ENCODE results near the gene TECPR2.
A peak's percentile ranks its signal among the peaks of the same experiment; 100 is the strongest.
"Not testable (repeated sequence)": the region's sequence is repeated elsewhere in the genome, so short reads cannot be mapped to it uniquely, and the experiment has no call there.

TECPR2 gene, protein sequence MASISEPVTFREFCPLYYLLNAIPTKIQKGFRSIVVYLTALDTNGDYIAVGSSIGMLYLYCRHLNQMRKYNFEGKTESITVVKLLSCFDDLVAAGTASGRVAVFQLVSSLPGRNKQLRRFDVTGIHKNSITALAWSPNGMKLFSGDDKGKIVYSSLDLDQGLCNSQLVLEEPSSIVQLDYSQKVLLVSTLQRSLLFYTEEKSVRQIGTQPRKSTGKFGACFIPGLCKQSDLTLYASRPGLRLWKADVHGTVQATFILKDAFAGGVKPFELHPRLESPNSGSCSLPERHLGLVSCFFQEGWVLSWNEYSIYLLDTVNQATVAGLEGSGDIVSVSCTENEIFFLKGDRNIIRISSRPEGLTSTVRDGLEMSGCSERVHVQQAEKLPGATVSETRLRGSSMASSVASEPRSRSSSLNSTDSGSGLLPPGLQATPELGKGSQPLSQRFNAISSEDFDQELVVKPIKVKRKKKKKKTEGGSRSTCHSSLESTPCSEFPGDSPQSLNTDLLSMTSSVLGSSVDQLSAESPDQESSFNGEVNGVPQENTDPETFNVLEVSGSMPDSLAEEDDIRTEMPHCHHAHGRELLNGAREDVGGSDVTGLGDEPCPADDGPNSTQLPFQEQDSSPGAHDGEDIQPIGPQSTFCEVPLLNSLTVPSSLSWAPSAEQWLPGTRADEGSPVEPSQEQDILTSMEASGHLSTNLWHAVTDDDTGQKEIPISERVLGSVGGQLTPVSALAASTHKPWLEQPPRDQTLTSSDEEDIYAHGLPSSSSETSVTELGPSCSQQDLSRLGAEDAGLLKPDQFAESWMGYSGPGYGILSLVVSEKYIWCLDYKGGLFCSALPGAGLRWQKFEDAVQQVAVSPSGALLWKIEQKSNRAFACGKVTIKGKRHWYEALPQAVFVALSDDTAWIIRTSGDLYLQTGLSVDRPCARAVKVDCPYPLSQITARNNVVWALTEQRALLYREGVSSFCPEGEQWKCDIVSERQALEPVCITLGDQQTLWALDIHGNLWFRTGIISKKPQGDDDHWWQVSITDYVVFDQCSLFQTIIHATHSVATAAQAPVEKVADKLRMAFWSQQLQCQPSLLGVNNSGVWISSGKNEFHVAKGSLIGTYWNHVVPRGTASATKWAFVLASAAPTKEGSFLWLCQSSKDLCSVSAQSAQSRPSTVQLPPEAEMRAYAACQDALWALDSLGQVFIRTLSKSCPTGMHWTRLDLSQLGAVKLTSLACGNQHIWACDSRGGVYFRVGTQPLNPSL (N-terminal part only)

DNA sequence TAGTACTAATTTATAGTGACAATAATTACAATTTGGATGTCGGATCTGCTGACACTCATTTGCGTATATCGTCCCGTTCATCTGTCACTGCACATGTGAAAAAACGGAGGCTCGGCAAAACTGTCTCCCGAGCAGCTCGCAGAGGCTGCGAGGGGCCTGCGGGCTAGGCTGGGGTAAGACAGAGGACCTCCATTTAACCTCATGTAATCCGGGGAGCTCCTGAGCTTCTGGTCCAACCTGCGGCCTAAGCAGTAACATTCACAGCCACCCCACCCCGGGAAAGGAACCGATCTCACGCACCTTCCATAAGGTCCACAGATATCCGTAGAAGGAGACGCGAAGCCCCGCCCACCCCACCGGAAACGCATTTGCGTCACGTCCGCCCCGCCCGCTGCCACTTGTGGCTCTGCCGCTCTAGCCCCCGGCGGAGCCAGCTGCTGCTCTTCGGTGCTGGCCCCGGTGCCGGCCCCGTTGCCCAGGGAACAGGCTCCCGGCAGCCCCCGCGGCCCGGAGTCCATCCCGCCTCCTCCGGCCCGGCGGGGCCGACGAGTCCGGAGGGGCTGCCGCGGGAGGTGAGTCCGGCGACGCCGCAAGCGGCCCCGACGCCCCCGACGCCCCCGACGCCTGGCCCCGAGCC lies at the start of gene TECPR2, which contains the start of gene CINP:
Gene TECPR2 (plus strand): TSS at position 397 of the 637 bp plus-strand sequence. CDS start 13,781 bp downstream, outside the sequence.
Gene CINP (minus strand): TSS at position 346 of the 637 bp plus-strand sequence. CDS start 39 bp downstream, at position 307.
- peak; percentile 99 for DNase-seq (ENCODE audit: low read depth)

DNA sequence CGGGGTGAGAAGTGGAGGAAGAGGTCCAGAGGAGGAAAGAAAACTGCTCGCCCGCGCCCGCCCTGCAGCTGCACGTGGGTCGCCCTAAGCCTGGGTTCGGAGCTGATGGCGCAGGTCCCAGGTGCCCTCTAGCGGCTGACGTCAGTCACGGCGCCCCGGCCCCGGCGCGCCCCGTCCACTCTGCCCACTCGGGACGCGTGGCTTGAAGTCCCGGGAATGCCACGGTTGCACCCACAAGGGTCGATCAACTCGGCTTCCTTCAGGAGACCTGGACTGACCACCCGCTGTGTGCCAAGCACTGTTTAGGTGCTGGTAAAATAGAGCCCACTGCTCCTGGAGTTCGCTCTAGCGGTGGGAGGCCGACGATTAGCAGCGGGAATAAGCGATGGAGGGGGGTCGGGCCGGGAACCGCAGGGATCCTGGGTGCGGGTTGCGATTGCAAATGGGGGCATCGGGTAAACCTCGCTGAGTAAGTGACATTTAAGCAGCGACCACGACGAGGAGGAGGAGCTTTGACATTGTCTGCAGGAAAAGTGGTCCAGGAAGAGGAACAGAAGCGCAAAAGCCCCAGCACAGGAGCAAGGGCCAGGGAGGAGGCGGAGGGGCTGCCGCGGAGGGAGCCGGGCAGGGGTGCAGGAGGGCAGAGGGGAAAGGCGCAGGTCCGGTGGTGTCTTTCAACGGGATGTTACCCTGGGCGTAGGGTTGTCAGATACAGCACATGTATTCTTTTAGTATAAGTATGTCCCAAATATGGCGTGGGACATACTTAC lies 48.3 kb upstream of the TECPR2 start:
- peak; percentile 91 for DNase-seq (ENCODE audit: low read depth)

- DNase-seq (ENCODE audit: low read depth), result peak; percentile 47
These were observed 47.6 kb upstream of the TECPR2 start for GRCh38 chr14:102315121-102315520.

GRCh38 chr14:102316338-102316742 lies 46.4 kb upstream of the TECPR2 start:
- peak; percentile 65 for DNase-seq (ENCODE audit: low read depth)

- peak; percentile 97 for DNase-seq (ENCODE audit: low read depth)
These were observed 45.8 kb upstream of the TECPR2 start for GRCh38 chr14:102316743-102317563.

DNA sequence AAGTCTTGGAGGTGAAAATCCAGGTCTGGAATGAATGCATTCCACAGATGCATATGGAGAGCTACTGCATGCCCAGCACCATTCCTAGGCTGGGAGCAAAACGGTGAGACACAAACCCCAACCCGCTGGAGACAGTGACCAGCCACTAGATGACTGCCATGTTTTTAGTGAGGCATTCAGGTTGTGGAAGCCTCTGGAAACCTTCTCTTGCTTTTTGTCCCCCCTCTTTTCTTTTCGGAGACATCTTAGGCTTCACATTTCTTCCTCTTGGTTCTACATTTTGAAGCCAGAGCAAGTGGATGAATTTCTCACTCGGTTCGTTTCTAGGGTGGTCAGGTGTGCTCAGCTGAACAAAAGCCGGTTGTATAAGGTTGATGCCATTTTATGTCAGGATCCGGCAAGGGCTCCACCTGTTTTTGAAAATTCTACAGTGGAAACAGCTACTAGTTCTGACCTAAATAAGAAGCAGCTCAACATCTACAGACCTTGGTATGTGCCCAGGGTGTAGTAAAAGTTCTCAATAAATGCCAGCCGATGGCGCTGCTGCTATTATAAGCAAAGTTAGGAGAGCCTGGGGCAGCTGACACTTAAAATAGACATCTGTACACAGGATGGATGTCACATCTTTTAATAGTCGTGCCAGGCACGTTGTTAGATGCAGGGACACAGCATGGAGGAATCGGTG lies 45.0 kb upstream of the TECPR2 start:
- DNase-seq (ENCODE audit: low read depth), result peak; percentile 52

DNA sequence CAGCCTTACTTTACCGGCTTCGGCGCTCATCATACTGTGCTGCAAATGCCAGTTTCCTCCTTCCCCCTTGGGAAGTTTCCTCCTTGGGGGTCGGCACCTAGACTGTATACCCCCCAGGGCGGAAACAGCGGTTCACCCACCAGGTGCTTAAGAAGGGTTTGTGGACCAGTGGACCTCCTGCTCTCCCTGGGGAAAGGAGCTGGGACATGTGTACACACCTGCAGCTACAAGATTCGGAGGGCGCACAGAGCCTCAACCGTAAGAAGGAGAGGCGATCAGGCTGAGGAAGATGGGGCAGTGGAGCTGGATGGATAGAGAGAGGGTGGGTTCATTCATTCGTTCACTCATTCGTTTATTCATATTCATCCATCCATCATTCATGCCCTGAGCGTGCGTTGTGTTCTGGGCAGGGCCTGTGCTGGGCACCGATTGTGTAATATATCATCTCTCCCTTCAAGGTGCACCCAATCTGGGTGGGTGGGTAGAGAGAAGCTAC lies 43.9 kb upstream of the TECPR2 start:
- no peak for DNase-seq (ENCODE audit: low read depth)

DNA sequence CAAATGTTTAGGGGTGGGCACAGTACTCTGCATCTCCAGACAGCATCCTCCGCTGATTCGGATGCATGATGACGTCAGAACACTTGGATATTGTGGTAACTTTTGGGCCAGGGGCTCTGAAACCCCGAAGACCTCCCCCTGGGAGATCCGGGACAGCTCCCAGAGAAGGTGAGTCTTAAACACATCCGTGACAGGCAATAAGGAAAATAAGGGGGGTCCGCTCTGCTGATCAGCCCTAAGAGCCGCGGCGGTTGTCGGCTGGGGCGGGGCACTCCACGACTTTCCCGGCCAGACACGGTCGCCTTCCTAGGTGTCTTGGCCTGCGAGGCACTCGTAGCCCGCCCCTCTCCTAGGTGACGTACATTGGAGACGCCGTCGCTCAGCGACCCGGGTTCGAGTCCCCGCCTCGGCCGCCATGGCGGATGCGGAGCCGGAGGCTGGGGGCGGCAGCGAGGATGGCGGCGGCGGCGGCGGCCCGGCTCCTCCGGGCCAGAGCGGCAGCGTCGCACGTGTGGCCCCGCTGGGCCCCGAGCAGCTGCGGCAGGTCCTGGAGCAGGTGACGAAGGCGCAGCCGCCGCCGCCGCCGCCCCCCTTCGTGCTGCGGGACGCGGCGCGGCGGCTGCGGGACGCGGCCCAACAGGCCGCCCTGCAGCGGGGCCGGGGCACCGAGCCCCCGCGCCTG lies 43.2 kb upstream of the TECPR2 start, which contains the start of gene ZNF839:
Gene ZNF839 (plus strand): TSS at position 396 of the 682 bp plus-strand sequence. CDS start 20 bp downstream, at position 416.
- peak; percentile 95 for DNase-seq (ENCODE audit: low read depth)

- DNase-seq (ENCODE audit: low read depth), result peak; percentile 73
These were observed 42.6 kb upstream of the TECPR2 start for GRCh38 chr14:102320033-102320660.

DNA sequence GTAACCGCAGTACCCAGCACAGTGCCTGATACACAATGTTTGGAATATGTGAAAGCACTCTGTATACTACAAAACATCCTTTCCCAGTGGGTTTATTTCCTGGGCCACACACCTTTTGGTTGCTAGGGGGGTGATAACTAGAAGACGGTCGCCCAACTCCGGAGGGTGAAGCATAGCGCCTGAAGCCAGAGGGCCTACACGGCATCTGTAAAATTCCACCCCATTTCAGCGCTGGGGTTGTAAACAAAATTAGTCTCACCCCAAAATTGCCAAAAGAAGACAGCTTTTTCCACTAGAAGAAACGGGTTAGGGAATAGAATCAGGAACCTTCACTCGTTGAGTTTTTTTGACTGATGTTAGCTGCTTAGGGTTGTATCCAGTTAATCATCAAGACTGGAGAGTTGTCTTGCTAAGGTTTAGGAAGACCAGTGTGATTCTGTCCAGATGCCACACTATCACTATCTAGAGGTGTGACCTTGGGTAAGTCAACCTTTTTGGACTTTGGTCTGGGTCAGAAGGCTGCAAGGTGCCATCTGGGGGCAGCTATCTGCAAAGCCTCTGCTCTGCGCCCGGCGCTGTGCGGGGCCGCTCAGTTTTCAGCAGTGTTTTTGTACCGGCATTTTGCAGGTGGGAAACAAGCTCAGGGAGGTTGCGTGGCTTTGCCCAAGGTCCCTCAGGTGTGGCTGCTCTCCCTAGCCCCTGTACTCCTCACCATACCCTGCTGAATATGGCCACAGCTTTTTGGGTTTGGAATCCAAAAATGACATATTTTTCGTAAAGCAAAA lies 41.9 kb upstream of the TECPR2 start:
- no peak for DNase-seq (ENCODE audit: low read depth)

GRCh38 chr14:102321456-102322422 lies 41.0 kb upstream of the TECPR2 start:
- DNase-seq (ENCODE audit: low read depth), result no peak

DNA sequence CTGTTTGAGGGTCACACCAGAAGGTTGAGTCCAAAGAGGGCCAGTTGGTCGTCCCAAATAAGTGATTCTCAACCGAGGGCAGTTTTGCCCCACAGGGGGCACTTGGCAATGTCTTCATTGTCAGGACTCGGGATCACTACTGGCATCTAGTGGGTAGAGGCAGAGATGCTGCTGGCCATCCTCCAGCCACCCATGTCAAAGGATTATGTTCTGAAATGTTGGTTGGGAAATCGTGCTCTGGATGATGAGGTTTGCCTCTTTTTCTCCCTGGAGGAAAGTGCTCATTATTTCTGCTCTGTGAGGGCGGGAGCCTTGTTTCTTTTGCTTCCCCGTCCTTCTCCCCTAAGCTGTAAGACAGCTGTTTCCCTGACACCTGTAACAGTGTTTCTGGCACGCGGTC lies 39.6 kb upstream of the TECPR2 start:
- peak; percentile 86 for DNase-seq (ENCODE audit: low read depth)

DNA sequence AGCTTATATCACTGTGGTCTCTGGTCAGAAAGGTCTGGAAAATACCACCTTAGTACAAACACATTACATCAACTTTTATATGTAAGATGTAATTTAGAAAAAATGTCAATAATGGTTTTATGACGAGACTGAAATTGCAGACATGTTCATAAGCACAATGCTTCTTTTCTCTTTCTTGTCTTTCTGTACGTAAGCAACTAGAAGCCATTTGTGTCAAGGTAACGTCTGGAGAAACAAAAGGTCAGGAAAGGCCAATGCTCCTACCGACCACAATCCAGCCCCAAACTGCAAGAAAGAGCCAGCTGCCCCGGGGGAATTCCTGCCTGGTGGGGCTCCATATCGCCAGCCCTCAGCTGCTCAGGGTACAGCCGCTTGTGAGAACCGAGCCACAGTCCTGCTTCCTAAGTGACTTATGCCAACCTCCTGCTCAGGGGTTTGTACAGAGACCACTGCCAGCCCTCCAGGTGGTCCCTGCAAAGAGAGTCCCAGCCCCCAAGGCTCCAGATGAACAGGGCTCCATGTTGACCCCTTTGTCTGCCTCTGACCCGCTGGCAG lies 36.9 kb upstream of the TECPR2 start:
- DNase-seq (ENCODE audit: low read depth), result no peak

DNA sequence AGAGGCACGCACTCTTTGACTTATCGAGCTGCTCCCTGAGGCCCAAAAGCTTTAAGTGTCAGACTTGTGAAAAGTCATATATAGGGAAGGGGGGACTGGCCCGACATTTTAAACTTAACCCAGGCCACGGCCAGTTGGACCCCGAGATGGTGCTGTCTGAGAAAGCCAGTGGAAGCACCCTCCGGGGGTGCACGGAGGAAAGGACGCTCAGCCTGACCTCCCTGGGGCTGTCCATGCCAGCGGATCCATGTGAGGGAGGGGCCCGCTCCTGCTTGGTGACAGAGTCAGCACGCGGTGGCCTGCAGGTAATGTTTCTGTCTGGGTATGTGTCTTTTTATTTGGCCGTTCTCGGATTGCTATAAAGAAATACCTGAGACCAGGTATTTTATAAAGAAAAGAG lies 36.2 kb upstream of the TECPR2 start:
- no peak for DNase-seq (ENCODE audit: low read depth)

DNA sequence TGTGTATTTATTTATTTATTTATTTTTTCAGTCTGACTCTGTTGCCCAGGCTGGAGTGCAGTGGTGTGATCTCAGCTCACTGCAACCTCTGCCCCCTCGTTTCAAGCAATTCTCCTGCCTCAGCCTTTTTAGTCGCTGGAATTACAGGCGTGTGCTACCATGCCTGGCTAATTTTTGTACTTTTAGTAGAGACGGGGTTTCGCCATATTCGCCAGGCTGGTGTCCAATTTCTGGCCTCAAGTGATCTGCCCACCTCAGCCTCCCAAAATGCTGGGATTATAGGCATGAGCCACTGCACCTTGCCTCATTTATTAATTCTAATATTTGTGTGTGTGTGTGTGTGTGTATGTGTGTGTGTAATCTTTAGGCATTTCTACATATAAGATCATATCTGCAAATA lies 33.4 kb upstream of the TECPR2 start:
- not testable (repeated sequence) for DNase-seq (ENCODE audit: low read depth)

All from ELR (cell line).